Activated T-cell treated with anti-CD3 and anti-CD28 coated beads, Interleukin-2, amount 50 U/mL, for 48 hours (primary cell): ENCODE data around the gene MT1X.
"Not testable (repeated sequence)": the region's sequence is repeated elsewhere in the genome, so short reads cannot be mapped to it uniquely, and the experiment has no call there.

ENCODE experiments used
- DNase-seq, 2 experiments: peaks; one replicate each; pipeline ENCODE4 v3.0.0-alpha.2; 2020

MT1X gene

GRCh38 chr16:56713794-56714193 lies 31.5 kb downstream of the MT1X start:
- DNase-seq = no peak

- no peak for DNase-seq
These were observed 32.9 kb downstream of the MT1X start for GRCh38 chr16:56715126-56715525.

GRCh38 chr16:56716761-56717160 lies 34.5 kb downstream of the MT1X start:
- no peak for DNase-seq

- not testable (repeated sequence) for DNase-seq
These were observed 35.3 kb downstream of the MT1X start for GRCh38 chr16:56717532-56717931.

- DNase-seq = no peak
These were observed 40.1 kb downstream of the MT1X start for GRCh38 chr16:56722200-56722842.

GRCh38 chr16:56724191-56724590 lies 41.9 kb downstream of the MT1X start:
- DNase-seq = no peak

GRCh38 chr16:56726283-56726682 lies 44.0 kb downstream of the MT1X start:
- DNase-seq = no peak

- no peak for DNase-seq
These were observed 44.7 kb downstream of the MT1X start for GRCh38 chr16:56726926-56727325.

GRCh38 chr16:56728027-56728426 lies 45.8 kb downstream of the MT1X start:
- no peak for DNase-seq

GRCh38 chr16:56728980-56729734 lies 46.9 kb downstream of the MT1X start:
- no peak for DNase-seq

GRCh38 chr16:56729735-56730662 lies 47.7 kb downstream of the MT1X start, which contains the start of gene NUP93:
TSS of gene NUP93 (plus strand) at chr16:56730129. CDS start at chr16:56748248, 18,119 bp downstream.
- peak; percentile 91 to 92 for DNase-seq

GRCh38 chr16:56732366-56732765 lies 50.1 kb downstream of the MT1X start:
- DNase-seq = no peak

GRCh38 chr16:56732832-56733231 lies 50.6 kb downstream of the MT1X start:
- peak in 1 of 2 experiments; percentile 33 for DNase-seq
